ENCODE data around the gene SFTPB.

DNA sequence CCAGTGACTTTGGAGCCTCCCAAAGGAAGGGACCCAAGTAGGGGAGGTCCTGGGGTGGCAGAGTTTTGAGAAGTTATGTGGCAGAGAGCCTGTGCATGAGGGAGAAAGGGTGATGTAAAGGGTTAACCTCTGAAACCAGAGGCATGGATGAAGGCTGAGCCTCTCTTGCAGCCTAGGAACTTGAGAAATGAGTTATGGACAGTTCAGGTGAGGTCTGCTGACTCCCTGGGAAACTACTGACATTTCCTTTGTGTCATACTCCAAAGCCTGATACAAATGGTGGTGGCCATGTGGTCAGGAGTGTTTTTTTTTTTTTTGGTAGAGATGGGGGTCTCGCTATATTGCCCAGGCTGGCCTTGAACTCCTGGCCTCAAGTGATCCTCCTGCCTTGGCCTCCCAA, 13.8 kb upstream of the SFTPB start:
- TF ChIP-seq POLR2A (IDR thresholded peaks at IDR 0.05) = no peak
- TF ChIP-seq, protein P1, sequence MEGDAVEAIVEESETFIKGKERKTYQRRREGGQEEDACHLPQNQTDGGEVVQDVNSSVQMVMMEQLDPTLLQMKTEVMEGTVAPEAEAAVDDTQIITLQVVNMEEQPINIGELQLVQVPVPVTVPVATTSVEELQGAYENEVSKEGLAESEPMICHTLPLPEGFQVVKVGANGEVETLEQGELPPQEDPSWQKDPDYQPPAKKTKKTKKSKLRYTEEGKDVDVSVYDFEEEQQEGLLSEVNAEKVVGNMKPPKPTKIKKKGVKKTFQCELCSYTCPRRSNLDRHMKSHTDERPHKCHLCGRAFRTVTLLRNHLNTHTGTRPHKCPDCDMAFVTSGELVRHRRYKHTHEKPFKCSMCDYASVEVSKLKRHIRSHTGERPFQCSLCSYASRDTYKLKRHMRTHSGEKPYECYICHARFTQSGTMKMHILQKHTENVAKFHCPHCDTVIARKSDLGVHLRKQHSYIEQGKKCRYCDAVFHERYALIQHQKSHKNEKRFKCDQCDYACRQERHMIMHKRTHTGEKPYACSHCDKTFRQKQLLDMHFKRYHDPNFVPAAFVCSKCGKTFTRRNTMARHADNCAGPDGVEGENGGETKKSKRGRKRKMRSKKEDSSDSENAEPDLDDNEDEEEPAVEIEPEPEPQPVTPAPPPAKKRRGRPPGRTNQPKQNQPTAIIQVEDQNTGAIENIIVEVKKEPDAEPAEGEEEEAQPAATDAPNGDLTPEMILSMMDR (IDR thresholded peaks at IDR 0.05) = no peak
- no peak for TF ChIP-seq POLR2AphosphoS5 (IDR thresholded peaks at IDR 0.05; ENCODE audit: insufficient read depth in 1 of 2, low read depth in 1 of 2)

All from vagina (tissue), 2 donors.